Lower leg skin (tissue), 3 donors: Measurements from ENCODE around the gene B3GALT6.

Experiments
- POLR2A ChIP-seq, 2 donors: fragments of 450-650 bp; IDR thresholded peaks; one replicate each; pipeline ENCODE4 v1.6.1; 2016 to 2017; ENCODE audit warnings: antibody characterized with exemption in 2 of 2, mild to moderate bottlenecking in 1 of 2, moderate library complexity in 1 of 2
- TF ChIP-seq, protein P1 (sequence below), 3 donors: fragments of 450-650 bp; IDR thresholded peaks; one replicate each; pipeline ENCODE4 v1.5.1; 2016; ENCODE audit warnings: antibody characterized with exemption in 3 of 3, mild to moderate bottlenecking in 3 of 3, moderate library complexity in 2 of 3

DNA sequence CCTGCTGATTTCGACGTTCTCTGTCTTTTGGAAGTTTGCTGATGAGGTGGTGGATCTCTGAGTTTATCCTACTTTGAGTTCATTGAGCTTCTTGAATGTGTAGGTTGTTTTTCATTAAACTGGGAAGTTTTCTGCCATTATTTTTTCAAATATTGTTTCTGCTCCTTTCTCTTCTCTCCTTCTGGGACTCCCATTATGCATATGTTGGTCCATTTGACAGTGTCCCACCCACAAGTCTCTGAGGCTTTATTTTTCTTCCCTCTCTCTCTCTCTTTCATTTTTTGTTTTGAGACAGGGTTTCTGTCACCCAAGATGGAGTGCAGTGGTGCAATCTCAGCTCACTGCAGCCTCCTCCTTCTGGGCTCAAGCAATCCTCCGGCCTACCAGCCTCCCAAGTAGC is 37.3 kb upstream of the B3GALT6 start:
- TF ChIP-seq, protein P1, sequence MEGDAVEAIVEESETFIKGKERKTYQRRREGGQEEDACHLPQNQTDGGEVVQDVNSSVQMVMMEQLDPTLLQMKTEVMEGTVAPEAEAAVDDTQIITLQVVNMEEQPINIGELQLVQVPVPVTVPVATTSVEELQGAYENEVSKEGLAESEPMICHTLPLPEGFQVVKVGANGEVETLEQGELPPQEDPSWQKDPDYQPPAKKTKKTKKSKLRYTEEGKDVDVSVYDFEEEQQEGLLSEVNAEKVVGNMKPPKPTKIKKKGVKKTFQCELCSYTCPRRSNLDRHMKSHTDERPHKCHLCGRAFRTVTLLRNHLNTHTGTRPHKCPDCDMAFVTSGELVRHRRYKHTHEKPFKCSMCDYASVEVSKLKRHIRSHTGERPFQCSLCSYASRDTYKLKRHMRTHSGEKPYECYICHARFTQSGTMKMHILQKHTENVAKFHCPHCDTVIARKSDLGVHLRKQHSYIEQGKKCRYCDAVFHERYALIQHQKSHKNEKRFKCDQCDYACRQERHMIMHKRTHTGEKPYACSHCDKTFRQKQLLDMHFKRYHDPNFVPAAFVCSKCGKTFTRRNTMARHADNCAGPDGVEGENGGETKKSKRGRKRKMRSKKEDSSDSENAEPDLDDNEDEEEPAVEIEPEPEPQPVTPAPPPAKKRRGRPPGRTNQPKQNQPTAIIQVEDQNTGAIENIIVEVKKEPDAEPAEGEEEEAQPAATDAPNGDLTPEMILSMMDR (IDR thresholded peaks at IDR 0.05): no peak
- no peak for TF ChIP-seq POLR2A (IDR thresholded peaks at IDR 0.05)
